Measurements from ENCODE around the gene SCN10A.
A peak's percentile ranks its signal among the peaks of the same experiment; 100 is the strongest.

The SCN10A gene

DNA sequence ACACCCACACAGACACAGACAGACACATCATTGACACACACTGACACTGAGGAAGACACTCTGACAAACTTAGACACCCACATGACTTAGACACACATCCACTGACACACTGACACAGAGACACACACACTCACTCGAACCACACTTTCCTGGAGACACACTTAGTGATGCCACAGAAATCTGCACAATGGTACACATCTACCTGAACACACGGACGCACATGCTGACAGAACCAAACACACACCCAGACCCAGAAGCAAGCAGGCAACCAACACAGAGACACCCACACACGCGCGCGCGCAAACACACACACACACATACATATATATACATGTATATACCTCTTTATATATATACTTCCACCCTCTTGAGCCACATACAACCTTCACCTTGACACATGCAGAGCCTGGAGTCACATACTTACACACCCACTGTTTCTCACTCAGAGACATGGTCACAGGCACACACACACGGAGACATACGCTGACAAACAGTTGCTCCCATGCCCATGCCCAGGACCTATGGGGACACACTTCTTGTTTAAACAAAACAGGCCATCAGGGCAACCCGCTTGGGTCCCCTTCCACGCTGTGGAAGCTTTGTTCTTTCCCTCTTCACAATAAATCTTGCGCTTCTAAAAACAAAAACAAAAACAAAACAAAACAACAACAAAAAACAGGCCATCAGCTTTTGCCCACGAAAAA lies 165.6 kb downstream of the SCN10A start:
- no peak for DNase-seq

DNA sequence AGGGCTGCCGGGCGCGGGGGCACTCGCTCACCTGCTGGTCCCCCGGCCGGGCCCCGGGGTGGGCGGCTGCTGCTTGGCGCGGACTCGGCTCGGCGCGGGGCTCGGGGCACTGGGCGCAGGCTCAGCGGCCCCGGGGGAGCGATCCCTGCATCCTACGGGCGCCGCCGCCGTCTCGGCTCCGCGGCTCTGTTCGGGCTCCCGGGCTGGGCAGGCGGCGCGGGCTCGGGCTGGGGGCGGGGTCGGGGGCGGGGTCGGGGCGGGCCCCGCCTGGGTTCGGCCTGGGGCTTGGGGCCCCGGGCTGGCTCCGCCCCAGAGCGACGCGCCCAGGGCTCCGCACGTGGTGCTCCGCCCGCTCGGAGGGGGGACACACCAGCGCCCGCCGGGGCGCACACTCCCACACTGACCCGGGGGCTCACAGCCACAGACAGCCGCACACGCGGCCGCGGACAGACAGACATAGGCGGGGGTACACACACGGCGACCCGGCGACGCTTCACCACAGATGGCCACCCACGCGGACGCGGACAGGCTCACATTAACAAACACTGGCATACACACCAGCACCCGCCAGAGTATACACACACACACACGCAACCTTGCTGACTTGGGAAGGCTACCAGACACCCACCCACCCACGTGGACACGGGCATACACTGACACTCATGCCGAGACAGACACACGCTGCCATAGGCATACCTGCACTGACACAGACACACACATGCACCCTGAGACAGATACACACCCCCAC lies 166.3 kb downstream of the SCN10A start, which contains the start of gene SCN5A:
SCN5A (minus strand) TSS at position 188 of the 748 bp plus-strand sequence. CDS start 16,380 bp downstream, outside the sequence.
- peak; percentile 14 for DNase-seq

DNA sequence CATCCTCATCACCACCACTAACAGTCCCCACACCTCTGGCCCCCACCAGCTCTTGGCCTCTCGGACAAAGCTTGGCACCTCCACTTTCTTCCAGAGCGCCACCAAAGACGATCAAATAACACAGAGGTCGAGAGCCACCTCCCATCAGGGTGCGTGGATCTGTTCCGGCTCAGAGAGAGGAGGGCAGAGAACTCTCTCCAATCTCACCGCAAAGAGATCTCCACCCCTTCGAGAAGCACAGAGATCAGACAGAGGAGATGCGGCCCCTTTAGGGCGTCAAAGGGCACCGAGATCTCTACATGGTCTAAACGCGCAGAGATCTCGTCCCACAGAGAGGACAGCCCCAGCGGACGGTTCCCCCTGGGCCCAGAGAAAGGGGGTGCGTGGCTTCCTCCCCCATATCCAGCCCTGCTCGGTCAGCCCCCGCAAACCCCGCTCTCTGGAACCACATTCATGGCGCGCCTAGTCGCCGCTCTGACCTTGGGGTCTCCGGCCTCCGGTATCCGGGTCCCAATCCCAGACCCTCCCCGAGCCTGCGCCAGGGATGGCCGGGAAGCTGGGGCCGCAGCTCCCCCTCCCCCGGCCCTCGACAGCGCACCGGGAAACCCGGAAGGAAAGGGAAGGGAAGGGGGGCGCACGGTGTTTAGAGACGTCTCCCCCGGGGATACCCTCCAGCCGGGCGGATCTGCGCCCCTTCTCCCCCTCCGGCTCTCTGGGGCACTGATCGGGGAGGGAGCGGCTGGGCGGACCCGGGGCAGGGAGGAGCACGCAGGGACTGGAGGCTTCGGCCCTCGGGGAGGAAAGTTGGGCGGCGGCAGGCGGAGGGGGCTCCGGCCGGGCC lies 167.1 kb downstream of the SCN10A start:
- DNase-seq: no peak

DNA sequence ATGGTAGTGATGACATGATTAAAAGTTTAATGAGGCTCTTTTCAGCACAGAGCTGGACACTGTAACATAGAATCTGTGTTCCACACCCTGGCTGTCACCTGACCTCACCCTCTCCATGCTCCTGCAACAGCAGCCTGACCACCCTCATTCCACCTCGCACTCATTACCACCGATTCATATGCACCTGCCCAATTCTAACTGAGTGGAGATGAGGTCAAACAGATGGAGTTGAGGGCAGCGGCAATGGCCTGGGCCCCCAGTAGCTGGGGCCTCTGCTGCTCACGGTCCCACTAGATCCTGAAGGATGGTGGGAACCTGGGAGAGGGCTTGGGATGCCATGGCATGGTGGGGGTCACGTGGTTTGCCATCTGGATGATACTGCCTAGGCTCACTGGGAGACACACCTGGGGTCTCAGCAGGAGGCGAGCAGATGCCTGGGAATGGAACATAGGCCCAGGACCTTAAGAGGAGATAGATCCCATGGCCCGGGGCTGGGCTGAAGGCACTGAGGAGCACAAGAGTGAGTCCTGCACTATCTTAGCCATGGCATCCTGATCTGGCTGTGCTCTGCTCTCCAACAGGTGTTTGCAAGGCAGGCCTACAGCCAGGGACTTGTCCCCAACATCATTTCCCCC lies 167.9 kb downstream of the SCN10A start:
- no peak for DNase-seq

DNA sequence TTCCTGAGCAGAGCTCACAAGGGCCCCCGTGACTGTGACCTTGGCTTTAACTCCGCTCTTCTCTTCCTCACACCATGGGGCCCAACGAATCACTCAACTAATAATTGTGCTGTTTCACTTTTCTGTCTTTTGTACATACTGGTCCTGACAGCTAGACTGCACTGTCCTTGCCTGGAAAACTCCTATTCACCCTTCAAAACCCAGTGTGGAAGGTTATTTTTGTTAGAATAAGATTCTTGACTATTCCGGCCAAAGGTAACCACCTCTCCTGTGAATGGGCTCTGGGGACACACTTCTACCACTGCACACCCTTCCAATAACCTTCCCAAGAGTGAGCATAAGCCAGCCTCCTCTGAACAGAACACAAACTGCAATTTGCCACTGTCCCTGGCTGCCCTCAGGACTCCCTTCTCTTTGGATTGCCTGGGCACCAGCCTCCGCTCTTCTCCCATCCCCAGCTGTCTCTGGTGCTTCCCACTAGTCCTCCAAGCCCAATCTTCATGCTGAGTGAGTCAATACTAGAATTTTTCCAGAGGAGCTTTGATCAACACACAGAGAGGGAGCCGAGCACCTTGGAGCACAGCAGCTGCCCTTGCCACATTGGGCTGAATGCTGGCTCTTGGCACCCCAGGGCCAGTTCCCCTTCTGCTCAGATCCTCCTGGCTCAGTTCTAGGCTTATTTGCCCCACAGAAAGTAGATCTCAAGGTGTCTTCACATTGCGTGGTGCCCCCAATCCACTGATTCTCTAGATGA lies 168.6 kb downstream of the SCN10A start:
- no peak for DNase-seq
